Measurements from ENCODE around the gene CATSPERZ. TPM values are rescaled to one million over a fixed set of nuclear protein-coding genes. Genes with fewer than 3 reads are reported as not detected.

The CATSPERZ gene
- under 1 TPM in 2 of 3 donors, not detected in 1; 0.15 TPM for polyA plus RNA-seq

DNA sequence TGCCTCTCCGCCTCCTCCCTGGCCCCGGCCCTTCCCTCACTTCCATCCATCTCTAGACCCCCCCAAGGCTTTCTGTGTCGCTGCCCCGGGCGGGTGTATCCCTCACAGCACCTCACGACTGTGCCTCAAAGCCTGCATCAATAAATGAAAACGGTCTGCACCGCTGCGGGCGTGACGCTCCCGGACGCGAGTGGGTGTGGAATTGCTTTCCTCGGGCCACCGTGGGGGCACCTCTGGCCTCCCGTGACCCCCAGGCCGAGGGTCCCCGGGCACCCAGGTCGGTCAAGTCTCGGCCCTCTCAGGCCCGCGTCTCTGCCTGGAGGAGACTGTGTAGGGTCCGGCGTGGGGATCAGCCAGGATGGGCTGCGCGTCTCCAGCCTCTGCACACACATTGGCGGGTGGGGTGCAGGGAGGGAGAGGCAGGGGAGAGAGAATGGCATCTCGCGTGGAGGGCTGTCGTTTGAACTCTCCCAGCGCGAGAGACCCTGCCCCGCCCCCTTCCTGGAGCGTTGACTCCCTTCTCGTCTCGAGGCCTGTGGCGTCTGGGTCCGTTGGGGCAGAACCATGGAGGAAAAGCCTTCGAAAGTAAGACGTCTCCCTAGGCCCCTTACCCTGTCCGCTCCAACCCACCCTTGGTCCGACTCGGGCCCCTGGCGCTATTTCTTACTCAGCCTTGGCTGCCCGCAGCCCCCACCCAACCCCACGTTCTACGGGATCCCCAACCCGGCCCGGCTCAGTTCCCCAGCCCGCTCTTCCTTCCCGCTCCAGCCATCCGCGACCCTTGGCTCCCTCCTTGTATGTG is at the start of gene CATSPERZ:
TSS of gene CATSPERZ (plus strand) at position 512 of the 802 bp plus-strand sequence. CDS start at position 565, 53 bp downstream.
- no peak within 1 kb of the TSS for H3K27ac ChIP-seq (ENCODE audit: low read depth, low read length)
- WGBS, 3 donors, result 3 to 7% (median 4%) methylated on average over 50 to 54 of the region's 54 CpGs

DNA sequence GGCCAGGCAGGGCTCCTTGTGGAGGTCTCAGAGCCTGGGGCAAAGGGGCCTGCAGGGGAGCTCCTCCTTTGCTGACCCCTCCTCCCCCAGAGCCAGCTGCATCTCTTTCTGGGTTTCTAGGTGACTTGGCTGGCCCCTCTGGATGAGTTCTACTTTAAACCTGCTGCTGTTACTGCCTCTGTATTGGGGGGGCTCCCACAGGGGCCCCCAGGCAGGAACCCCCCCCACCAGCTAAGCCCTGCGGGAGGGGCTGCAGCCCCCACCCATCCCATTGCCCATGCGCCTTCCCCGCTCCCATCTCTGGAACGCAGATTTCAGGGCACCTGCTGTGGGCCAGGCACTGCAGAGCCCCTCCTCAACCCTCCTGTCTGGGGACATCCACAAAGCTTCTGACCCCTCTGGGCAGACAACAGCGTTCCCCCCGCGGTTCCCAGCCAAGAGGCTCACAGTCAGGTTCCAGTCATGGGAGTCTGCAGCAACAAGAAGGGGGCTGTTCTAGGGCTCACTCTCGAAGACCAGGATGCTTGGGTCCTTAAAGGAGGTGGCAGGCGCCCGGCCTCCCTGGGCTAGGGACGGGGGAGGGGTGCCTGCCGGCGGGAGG is 49.6 kb upstream of the CATSPERZ start:
- WGBS, 3 donors, result 22 to 25% (median 23%) methylated on average over 13 of the region's 13 CpGs
- H3K27ac ChIP-seq (ENCODE audit: low read depth, low read length), result no peak overlapping the region

DNA sequence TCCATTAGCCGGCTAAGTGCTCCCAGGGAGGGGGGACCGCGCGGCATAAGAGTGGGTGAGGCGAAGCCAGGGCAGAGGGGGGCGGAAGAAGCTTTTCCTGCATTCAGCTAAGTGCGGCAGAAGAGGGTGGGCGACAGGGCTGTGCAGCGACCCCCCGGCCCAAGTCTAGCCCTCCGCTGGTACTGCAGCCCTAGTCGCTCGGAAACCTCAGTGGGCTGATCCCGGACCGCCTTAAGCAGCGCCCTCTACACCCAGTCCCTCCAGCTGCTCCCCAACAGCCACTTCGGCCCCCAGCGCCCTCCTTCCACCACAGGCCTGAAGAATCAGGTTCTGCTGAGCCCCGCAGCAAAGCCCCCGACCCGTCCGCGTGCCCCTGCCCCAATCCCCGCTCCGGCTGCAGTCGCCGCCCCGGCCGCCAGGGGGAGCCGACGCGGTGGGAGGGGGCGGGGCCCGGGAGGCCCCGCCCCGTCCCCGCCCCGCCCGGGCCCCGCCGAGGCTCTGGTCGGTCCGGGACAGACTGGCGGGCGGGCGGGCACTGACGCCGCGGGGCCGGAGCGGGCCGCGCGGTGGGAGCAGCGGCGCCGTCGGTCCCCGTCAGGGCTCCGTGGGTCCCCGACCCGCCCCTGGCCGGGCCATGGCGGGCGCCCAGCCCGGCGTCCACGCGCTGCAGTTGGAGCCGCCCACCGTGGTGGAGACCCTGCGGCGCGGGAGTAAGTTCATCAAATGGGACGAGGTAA is 49.0 kb upstream of the CATSPERZ start, which contains the start of gene PLCB3:
TSS of gene PLCB3 (plus strand) at position 515 of the 737 bp plus-strand sequence. CDS start at position 635, 120 bp downstream.
- H3K27ac ChIP-seq (ENCODE audit: low read depth, low read length), result no peak within 1 kb of the TSS
- WGBS, 3 donors, result 0 to 1% (median 0%) methylated on average over 45 to 75 of the region's 75 CpGs

DNA sequence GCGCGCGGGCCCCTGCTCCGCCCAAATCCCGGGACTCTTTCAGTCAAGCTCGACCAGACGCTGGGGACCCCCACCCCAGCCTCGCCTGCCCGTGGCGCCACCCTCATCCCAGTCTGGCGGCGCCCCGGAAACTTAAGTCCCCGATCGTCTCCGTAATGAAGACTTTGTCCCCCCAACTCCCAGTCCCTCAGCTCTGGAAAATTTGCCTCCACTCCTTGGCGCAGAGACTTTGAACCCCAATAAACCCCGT is 48.5 kb upstream of the CATSPERZ start:
- H3K27ac ChIP-seq (ENCODE audit: low read depth, low read length), result no peak overlapping the region
- WGBS, 3 donors, result 0 to 1% (median 0%) methylated on average over 17 to 18 of the region's 18 CpGs

GRCh38 chr11:64252003-64252872 is 47.9 kb upstream of the CATSPERZ start:
- no peak overlapping the region for H3K27ac ChIP-seq (ENCODE audit: low read depth, low read length)
- 3 to 6% (median 3%) methylated on average over 23 of the region's 23 CpGs for WGBS, 3 donors

DNA sequence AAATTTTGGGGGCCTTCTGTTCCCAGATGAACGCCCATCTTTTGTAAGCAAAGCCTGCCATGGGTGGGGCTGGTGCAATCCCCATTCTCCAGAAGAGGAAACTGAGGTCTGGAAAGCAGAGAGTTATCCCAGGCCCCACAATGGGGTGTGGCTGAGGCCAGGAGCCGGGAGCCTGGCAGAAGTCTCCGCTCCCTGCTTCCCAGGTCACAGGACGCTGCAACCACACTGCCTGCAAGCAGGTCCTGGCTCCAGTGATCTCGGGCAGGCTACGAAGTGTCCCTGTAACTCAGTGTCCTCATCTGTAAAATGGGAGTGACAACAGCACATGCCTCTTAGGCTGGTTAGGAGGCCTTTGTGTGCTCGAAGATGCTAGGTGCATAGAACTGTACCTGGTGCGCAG is 47.1 kb upstream of the CATSPERZ start:
- no peak overlapping the region for H3K27ac ChIP-seq (ENCODE audit: low read depth, low read length)
- 77 to 83% (median 82%) methylated on average over 8 of the region's 8 CpGs for WGBS, 3 donors

DNA sequence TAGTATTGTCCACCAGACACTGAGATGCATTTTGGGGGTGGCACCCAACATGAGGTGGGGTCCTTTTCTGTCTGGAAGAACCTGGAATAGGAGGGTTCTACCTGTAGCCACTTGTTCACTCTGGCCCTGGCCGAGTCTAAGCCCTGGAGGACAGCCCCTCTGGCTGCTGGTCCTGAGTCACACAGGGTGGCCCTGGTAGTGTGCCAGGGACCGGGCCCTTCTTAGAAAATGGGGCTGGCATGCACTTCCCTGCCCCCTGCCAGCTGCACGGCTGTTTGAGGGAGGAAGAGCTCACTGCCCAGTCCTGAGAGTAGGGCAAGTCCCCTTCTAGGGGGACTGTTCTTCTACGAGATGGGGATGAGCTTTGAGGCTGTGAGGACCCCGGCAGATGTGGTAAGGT is 46.7 kb upstream of the CATSPERZ start:
- 62 to 65% (median 62%) methylated on average over 5 of the region's 5 CpGs for WGBS, 3 donors
- no peak overlapping the region for H3K27ac ChIP-seq (ENCODE audit: low read depth, low read length)

DNA sequence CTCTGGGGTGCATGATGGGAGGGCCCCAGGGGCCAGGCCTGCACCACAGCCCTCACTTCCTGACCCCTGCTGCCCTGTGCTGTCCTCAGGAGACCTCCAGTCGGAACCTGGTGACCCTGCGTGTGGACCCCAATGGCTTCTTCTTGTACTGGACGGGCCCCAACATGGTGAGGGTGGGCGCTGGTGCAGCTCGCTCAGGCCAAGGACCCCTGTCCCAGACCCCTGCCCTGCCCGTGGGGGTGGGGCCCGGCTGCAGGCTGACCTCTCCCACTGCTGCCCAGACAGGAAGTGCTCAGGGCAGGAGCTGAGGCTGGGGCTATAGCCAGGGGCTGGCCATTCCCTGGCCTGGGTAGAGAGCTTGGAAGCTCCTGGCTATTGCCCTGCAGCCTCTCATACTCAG is 45.8 kb upstream of the CATSPERZ start:
- H3K27ac ChIP-seq (ENCODE audit: low read depth, low read length), result no peak overlapping the region
- 87 to 93% (median 93%) methylated on average over 7 of the region's 7 CpGs for WGBS, 3 donors

GRCh38 chr11:64255135-64256128 is 44.7 kb upstream of the CATSPERZ start:
- WGBS, 3 donors, result 89 to 91% (median 91%) methylated on average over 35 of the region's 35 CpGs
- no peak overlapping the region for H3K27ac ChIP-seq (ENCODE audit: low read depth, low read length)

- no peak overlapping the region for H3K27ac ChIP-seq (ENCODE audit: low read depth, low read length)
- 86 to 88% (median 86%) methylated on average over 15 of the region's 15 CpGs for WGBS, 3 donors
These were observed 43.9 kb upstream of the CATSPERZ start for GRCh38 chr11:64256300-64256699.

- WGBS, 3 donors, result 92 to 93% (median 93%) methylated on average over 21 to 24 of the region's 24 CpGs
- no peak overlapping the region for H3K27ac ChIP-seq (ENCODE audit: low read depth, low read length)
These were observed 41.8 kb upstream of the CATSPERZ start for GRCh38 chr11:64258356-64258755.

GRCh38 chr11:64258946-64259532 is 41.1 kb upstream of the CATSPERZ start:
- H3K27ac ChIP-seq (ENCODE audit: low read depth, low read length), result no peak overlapping the region
- WGBS, 3 donors, result 91 to 96% (median 92%) methylated on average over 16 to 32 of the region's 32 CpGs

DNA sequence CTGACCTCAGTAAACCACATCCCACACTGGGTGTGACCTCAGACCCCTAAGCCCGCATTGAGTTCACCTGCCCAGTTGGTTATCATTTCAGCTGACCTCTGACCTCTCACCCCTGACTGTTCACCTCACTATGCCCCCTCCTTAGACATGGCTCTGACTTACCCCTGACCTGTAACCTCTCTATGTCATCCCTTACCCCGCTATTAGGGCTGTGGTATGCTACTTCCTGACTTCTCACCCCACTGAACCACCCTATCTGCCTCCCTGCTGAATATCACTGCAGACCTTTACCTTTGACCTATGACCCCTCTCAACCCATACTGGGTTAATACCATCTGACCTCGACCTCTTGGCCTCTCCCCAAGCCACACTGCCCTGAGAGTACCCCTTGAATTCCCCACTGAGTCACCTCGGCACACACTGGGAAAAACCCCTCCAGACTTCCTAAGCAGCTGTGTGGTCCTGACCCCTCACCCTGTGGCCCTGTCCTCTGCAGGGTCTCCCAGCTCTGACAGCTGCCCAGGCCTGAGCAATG is 40.6 kb upstream of the CATSPERZ start:
- H3K27ac ChIP-seq (ENCODE audit: low read depth, low read length), result no peak overlapping the region

DNA sequence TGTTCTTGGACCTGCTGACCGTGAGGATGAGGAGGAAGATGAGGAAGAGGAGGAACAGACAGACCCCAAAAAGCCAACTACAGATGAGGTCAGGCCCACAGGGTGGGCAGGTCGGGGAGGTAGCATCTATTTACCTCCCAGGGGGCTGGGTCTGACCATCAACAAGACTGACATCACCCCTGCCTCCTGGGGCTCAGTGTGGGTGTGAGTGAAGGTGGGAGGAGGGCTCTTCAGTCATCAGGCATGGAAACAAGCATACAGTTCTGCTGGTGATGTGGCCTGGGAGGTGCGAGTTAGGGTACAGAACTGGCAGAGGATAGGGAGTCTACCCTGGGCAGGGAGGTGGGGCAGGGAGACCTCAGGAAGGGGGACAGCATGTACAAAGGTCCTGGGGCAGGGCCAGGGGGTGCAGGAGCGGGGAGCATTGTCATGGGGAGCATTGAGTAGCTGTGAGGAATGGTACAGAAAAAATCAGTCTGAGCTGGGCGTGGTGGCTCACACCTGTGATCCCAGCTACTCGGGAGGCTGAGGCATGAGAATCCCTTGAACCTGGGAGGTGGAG is 39.9 kb upstream of the CATSPERZ start:
- no peak overlapping the region for H3K27ac ChIP-seq (ENCODE audit: low read depth, low read length)
- 89 to 95% (median 92%) methylated on average over 6 of the region's 6 CpGs for WGBS, 3 donors

More for the DNA sequence above, 40.6 kb upstream of the CATSPERZ start:
- WGBS, 3 donors, result 83 to 85% (median 84%) methylated on average over 4 of the region's 4 CpGs

DNA sequence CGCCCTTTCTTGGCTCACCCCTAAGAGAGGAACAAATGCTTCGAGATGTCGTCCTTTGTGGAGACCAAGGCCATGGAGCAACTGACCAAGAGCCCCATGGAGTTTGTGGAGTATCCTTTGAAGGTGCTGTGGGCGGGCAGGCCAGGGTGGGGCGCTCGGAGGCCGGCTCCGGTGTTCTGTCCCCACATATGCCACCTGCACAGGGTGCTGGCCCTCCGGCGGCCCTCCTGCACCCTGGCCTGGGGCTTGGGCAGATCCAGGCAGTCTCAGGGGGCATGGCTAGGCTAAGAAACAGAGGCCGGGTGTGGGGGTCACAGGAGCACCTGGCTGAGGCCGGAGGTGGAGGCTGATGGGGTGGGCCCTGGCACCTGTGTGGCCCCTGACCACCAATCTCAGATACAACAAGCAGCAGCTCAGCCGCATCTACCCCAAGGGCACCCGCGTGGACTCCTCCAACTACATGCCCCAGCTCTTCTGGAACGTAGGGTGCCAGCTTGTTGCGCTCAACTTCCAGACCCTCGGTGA is 38.5 kb upstream of the CATSPERZ start:
- WGBS, 3 donors, result 90 to 93% (median 92%) methylated on average over 18 of the region's 18 CpGs
- H3K27ac ChIP-seq (ENCODE audit: low read depth, low read length), result no peak overlapping the region

All from adipose tissue (tissue), 3 donors.